Middle frontal gyrus (tissue), 1 donor: ENCODE data around the gene OR51B5.
"Not testable (repeated sequence)": the region's sequence is repeated elsewhere in the genome, so short reads cannot be mapped to it uniquely, and the experiment has no call there.

Experiments used
- DNase-seq: peaks from one replicate; pipeline ENCODE4 v3.0.0-alpha.2; 2015; ENCODE audit warnings: low spot score; ENCODE audit errors: extremely low spot score

The OR51B5 gene

DNA sequence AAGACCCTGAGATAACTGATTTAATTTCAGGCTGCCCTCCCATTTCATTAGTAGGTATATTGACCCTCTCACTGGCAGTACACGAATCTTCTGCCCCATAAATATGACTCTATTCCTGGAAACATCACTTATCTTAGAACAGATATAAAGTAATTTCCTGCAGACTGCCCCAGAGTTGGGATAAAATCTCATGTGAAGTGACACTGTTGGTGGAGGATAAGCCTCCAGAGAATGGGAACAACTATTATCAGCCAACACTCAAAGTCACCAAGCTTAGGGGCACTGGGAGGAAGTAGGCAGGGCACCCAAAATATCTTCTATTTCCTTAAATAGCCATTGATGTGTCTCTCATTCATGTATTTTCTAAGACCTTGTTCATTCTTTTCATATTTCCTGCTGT is 8.2 kb downstream of the OR51B5 start:
- DNase-seq: no peak

DNA sequence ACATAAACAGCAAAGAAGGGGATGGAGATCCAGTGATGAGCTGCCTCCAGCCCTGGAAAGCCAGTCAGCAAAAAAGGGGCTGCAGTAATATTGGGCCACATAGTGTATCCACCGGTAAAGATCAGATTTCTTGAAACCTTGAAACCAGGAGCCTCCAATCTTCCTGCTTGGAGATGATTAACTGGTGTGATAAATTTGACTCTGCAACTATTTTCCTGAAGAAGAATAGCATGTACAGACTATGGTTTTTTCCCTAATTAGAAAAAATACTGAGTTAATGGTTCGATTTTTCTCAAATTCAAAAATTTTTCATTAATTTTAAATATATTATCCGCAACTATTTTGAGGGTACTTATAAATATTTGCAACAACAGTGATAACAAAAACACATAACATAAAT is 19.1 kb downstream of the OR51B5 start, which contains the start of gene OR51B2:
OR51B2 (minus strand) TSS at position 101 of the 400 bp plus-strand sequence; CDS start at position 101, 0 bp downstream.
- no peak for DNase-seq

DNA sequence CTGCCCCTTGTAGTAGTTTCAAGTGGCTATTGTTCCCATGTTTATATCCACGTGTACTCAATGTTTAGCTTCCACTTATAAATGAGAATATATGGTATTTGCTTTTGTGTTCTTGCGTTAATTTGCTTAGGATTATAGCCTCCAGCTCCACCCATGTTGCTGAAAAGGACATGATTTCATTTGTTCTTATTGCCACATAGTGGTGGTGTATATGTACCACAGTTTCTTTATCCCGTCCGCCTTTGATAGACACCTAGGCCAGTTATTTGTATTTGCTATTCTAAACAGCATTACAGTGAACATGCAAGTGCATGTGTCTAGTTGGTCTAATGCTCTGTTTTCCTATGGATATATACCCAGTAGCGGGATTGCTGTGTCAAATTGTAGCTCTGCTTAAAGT is 26.0 kb downstream of the OR51B5 start:
- no peak for DNase-seq

DNA sequence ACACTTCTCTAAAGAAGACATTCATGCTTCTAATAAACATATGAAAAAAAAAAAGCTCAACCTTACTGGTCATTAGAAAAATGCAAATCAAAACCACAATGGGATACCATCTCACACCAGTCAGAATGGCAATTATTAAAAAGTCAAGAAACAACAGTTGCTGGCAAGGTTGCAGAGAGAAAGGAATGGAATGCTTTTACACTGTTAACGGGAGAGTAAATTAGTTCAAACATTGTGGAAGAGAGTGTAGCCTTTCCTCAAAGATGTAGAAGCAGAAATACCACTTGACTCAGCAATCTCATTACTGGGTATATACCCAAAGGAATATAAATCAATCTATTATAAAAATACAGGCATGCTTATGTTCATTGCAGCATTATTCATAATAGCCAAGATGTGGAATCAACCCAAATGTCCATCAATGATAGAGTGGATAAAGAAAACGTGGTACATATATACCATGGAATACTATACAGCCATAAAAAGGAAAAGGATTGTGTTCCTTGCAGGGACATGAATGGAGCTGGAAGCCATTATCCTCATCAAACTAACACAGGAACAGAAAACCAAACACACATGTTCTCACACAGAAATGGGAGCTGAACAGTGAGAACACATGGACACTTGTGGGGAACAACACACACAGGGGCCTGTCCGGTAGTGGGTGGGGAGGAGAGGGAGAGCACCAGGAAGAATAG is 29.8 kb downstream of the OR51B5 start:
- not testable (repeated sequence) for DNase-seq

DNA sequence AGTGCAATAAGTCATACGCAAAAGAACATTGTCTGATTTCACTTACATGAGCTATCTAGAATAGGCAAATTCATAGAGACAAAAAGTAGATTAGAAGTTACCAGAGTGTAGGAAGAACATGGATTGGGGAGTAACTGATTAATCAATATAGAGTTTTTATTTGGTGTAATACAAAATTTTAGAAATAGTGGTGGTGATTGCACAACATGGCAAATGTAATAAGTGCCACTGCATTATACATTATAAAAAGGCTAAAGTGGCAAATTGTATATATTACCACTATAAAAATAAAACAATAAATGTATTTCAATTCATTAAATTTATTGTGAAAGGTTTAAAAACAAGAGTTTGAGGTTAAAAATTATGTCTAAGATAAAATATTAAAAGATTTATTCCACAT is 32.9 kb downstream of the OR51B5 start:
- DNase-seq: no peak

DNA sequence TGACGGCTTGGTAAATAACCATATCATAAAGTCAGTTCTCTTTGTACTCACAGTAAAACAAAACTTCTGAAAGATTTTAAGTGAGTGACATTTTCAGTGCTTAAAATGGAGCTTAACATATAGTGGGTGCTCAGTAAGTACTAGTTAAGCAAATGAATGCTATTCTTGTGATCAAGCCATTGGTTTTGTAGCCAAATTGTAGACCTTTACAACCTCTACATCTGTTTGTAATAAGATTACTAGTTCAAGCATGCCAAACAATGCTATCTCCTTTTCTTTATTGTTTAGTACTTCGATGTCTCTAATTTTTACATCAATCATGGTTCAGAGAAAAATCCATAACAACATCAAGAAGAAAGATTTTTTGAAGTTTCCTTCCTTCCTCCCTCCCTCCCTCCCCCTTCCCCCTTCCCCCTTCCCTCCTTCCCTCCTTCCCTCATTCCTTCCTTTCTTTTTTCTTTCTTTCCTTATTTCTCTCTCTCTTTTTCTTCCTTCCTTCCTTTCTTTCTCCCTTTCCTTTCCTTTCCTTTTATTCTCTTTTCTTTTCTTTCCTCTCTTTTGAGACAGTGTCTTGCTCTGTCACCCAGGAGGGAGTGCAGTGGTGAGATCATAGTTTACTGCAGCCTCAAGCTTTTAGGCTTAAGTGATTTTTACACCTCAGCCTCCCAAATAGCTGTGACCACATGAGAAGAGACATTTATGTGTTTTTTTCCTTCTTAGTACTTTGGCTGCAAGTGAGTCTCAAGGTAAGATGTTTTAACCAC is 35.9 kb downstream of the OR51B5 start:
- DNase-seq: no peak

DNA sequence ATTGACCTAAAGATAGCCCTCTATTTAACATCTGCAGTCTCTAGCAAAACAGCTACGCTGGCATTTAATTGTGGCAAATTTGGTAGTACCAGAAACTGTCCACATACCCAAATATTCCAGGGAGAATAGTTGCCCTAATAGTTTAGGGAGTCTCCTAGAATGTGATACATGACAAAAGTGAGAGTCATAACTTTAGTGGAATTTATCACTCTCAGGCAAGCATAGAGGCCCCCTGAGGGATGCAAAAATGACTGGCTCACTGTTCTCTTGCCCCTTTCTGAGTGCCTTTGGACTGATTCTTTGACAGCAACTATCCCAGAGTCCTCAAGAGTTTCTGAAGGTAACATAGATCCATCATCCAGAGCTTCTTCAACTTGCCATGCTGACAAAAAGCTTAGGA is 39.3 kb downstream of the OR51B5 start:
- DNase-seq: no peak

DNA sequence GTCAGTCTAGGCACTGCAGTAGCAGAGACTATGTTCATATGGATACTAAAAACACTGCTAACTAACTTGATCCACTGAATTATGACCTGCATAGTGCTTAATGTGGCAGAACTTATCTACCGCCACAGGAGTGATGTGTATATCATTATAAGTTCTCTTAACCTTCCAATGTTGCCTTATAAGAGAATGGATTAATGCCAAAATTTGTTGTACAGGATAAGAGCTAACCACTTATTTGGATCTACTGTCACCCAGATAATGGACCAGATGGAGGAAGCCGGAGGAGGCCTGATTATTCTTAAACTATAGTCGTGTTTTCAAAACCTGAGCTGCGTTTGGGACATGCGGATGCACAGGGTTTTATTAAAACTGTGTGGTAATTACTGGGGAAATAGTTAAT is 39.7 kb downstream of the OR51B5 start:
- DNase-seq: no peak

DNA sequence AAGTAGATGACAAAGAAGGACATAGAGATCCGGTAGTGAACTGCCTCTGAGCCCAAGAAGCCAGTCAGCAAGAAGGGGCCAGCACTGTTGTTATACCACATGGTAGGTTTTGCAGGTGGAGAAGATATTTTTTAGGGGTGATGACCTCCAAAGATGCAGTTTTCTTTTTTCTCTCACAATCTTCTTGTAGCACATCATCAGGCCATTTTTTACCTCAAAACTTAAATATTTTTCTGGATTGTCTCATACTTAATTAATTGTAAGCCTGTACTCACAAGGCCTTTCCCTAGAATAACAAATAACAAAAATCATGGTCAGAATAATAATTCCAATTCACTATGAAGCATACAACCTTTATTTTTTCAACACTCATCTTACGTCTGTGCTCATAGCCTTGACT is 41.5 kb downstream of the OR51B5 start, which contains the start of gene OR51B4:
OR51B4 (minus strand) TSS at position 101 of the 400 bp plus-strand sequence; CDS start at position 101, 0 bp downstream.
- no peak for DNase-seq

DNA sequence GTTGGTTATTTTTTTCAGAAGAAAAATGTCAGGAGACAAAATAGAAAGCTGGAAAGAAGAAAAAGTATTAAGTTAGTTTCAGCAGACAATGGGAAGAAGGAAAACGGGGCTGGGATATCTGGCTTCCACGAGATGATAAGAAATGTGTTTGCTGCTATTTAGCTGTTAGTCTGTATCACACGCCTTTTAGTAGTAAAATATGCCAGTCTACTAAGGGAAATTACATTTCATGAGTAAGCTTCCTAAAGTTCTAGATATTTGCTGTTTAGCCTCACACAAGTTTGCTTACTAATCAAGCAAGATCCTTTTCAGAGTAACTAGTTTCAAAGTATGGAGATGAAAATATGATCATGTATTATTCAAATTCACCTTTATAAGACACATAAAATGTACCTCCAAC is 43.1 kb downstream of the OR51B5 start:
- DNase-seq: no peak

DNA sequence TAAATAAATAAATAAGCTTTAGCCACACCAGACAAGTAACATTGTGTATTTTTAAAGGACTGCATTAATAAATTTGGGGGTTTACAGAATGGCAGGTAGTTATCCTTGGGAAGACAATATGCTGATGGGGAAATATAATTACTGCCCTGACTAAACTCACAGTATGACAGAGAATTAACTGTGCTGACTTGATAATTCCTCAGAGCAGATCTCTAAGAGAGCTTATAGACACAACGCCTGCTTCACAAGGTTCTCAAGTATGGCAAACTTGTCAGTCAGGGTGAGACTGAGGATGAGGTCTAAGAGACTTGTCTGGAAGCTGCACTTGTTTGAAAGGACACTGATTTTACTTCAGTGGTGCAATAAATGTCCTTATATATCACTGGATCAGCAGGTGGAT is 44.9 kb downstream of the OR51B5 start:
- DNase-seq: no peak

DNA sequence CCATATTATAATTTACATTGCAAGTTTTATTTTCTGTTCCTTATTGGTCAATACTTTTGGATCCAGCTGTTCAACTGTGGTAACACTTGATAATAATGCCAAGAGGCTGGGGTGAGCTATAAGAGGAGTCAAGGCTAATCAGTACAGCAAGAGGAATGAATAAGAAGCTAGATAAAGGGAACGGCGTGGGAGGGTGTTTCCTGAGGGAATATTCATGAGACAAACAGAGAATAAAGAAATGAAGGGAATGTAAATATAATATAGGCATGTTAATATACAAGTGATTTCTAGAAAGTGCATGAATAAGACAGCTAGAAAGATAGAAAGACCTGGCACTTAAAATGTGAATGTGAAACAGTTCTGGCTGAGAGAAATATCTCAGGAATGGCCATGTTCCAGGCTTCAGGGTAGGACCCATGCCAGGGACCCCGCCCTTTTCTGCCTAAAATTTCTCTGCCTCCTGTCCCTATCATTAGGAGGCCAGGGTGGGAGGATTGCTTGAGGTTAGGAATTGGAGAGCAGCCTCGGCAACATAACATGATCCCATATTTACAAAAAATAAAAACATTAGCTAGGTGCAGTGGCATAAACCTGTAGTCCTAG is 45.5 kb downstream of the OR51B5 start:
- no peak for DNase-seq

DNA sequence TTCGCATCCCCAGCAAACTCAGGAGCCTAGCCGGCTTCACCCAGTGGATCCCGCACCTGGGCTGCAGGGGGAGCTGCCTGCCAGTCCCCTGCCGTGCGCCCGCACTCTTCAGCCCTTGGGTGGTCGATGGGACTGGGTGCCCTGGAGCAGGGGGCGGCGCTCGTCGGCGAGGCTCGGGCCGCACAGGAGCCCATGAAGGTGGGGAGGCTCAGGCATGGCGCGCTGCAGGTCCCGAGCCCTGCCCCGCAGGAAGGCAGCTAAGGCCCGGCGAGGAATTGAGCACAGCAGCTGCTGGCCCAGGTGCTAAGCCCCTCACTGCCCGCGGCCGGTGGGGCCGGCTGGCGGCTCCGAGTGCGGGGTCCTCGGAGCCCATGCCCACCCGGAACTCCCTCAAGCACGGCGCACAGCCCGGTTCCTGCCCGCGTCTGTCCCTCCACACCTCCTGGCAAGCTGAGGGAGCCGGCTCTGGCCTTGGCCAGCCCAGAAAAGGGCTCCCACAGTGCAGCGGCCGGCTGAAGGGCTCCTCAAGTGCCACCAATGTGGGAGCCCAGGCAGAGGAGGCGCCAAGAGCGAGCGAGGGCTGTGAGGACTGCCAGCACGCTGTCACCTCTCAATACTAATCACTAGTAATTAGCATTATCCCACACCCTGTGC is 48.9 kb downstream of the OR51B5 start:
- DNase-seq: not testable (repeated sequence)

DNA sequence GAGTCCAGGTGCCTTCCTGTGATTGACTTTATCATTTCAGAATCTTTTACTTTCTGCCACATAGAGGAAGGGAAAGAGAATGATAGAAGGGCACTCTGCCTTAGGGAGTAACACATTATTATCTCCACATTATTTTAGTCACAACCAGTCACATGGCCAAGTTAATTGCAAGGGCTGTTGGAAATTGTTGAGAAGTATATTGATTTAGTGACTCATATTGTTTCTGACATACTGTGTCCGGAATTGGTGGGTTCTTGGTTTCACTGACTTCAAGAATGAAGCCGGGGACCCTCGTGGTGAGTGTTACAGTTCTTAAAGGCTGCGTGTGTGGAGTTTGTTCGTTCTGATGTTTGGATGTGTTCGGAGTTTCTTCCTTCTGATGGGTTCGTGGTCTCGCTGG is 50.3 kb downstream of the OR51B5 start:
- DNase-seq: no peak
